GM23338 (cell line): ENCODE results near the gene LAMC3. TPM values are rescaled to one million over a fixed set of nuclear protein-coding genes. Genes with fewer than 3 reads are reported as not detected.

Experiments
- ATAC-seq: fragments of 200-7000 bp; cut with Tn5 transposase; 3 replicates; pipeline ENCODE4 v1.9.1; 2020
- DNase-seq: peaks from one replicate; pipeline ENCODE4 v3.0.0-alpha.2; 2015; ENCODE audit warnings: low spot score
- H2AFZ ChIP-seq: fragments of 200-600 bp; sonication (generic); 2 replicates; pipeline ENCODE4 v1.8.0; 2016; ENCODE audit warnings: antibody characterized with exemption, mild to moderate bottlenecking, moderate library complexity
- H3F3A ChIP-seq: fragments of 200-600 bp; sonication (generic); replicated peaks from 2 replicates; pipeline ENCODE4 v1.8.0; 2017; ENCODE audit warnings: antibody characterized with exemption, mixed run types, low read depth
- H3K27ac ChIP-seq: fragments of 200-600 bp; sonication (generic); 2 replicates; pipeline ENCODE4 v1.6.1; 2016; ENCODE audit warnings: low read depth
- H3K27me3 ChIP-seq: fragments of 200-600 bp; sonication (generic); 2 replicates; pipeline ENCODE4 v1.8.0; 2016; ENCODE audit warnings: mild to moderate bottlenecking, mixed run types, moderate library complexity; ENCODE audit not compliant: insufficient read depth
- H3K36me3 ChIP-seq: fragments of 200-600 bp; sonication (generic); 2 replicates; pipeline ENCODE4 v1.8.0; 2016; ENCODE audit warnings: mild to moderate bottlenecking; ENCODE audit not compliant: insufficient read depth
- H3K4me1 ChIP-seq: fragments of 200-600 bp; sonication (generic); 2 replicates; pipeline ENCODE4 v1.8.0; 2016; ENCODE audit warnings: mild to moderate bottlenecking, moderate library complexity; ENCODE audit not compliant: insufficient read depth
- H3K4me2 ChIP-seq: fragments of 200-600 bp; sonication (generic); 2 replicates; pipeline ENCODE4 v1.7.1; 2017; ENCODE audit warnings: mixed run types
- H3K4me3 ChIP-seq: fragments of 200-600 bp; sonication (generic); 2 replicates; pipeline ENCODE4 v1.6.1; 2016; ENCODE audit warnings: mixed run types
- H3K79me2 ChIP-seq: fragments of 200-600 bp; sonication (generic); replicated peaks from 2 replicates; pipeline ENCODE4 v1.8.0; 2017; ENCODE audit warnings: mild to moderate bottlenecking; ENCODE audit not compliant: insufficient read depth
- H3K9me2 ChIP-seq: fragments of 200-600 bp; sonication (generic); 2 replicates; pipeline ENCODE4 v1.8.0; 2017; ENCODE audit not compliant: insufficient read depth
- H4K20me1 ChIP-seq: fragments of 200-600 bp; sonication (generic); replicated peaks from 2 replicates; pipeline ENCODE4 v1.8.0; 2017; ENCODE audit warnings: mild to moderate bottlenecking; ENCODE audit not compliant: insufficient read depth
- H3K27ac Mint-ChIP-seq: 2 replicates; pipeline ENCODE4 v1.8.0; 2020; ENCODE audit warnings: inconsistent platforms, mild to moderate bottlenecking, moderate library complexity, mixed read lengths
- H3K27me3 Mint-ChIP-seq: 3 replicates; pipeline ENCODE4 v1.8.0; 2022; ENCODE audit warnings: low read depth, mild to moderate bottlenecking, moderate library complexity, mixed read lengths, inconsistent platforms; ENCODE audit not compliant: insufficient read depth, poor library complexity
- H3K36me3 Mint-ChIP-seq: 3 replicates; pipeline ENCODE4 v1.8.0; 2021; ENCODE audit warnings: low read depth, mild to moderate bottlenecking, inconsistent platforms, moderate library complexity, mixed read lengths
- H3K4me1 Mint-ChIP-seq: 3 replicates; pipeline ENCODE4 v1.8.0; 2020; ENCODE audit warnings: mild to moderate bottlenecking, inconsistent platforms, mixed read lengths
- H3K4me3 Mint-ChIP-seq: 3 replicates; pipeline ENCODE4 v1.8.0; 2021; ENCODE audit warnings: moderate library complexity, mild to moderate bottlenecking, inconsistent platforms, mixed read lengths
- H3K9me3 Mint-ChIP-seq: 3 replicates; pipeline ENCODE4 v1.8.0; 2020; ENCODE audit warnings: moderate library complexity, mild to moderate bottlenecking, inconsistent platforms, mixed read lengths
- ETS1 ChIP-seq: IDR thresholded peaks from 2 replicates; pipeline ENCODE4 v1.6.1; 2016; ENCODE audit warnings: antibody characterized with exemption
- EZH2 ChIP-seq: fragments of 200-600 bp; sonication (generic); IDR thresholded peaks from one replicate; pipeline ENCODE4 v1.8.0; 2017; ENCODE audit warnings: antibody characterized with exemption, mild to moderate bottlenecking, low read depth; ENCODE audit not compliant: unreplicated experiment
- EZH2phosphoT487 ChIP-seq: fragments of 200-600 bp; sonication (generic); IDR thresholded peaks from one replicate; pipeline ENCODE4 v1.8.1; 2018; ENCODE audit warnings: antibody characterized with exemption; ENCODE audit not compliant: unreplicated experiment
- JUNB ChIP-seq: IDR thresholded peaks from one replicate; pipeline ENCODE4 v1.6.1; 2016; ENCODE audit warnings: antibody characterized with exemption; ENCODE audit not compliant: unreplicated experiment
- POLR2AphosphoS5 ChIP-seq: IDR thresholded peaks from 2 replicates; pipeline ENCODE4 v1.6.1; 2016; ENCODE audit warnings: antibody characterized with exemption, low read depth
- STAT1 ChIP-seq: IDR thresholded peaks from one replicate; pipeline ENCODE4 v1.6.1; 2016; ENCODE audit warnings: antibody characterized with exemption; ENCODE audit not compliant: unreplicated experiment
- ZNF114 ChIP-seq: fragments of 250-450 bp; sonication (Bioruptor Pico); IDR thresholded peaks from 2 replicates; pipeline ENCODE4 v1.5.0; 2020; ENCODE audit warnings: mild to moderate bottlenecking, moderate library complexity
- polyA plus RNA-seq: library from polyadenylated mRNA; unstranded; fragments of >200 nt; fragmentation: Nextera tagmentation; extraction: Ambion mirVana; gene quantifications from 2 replicates; pipeline ENCODE4 v1.2.1, GENCODE V29; 2016
- total RNA-seq: library from RNA; depleted of rRNA; stranded (reverse); fragments of >200 nt; shearing (Covaris generic); gene quantifications from 2 replicates; pipeline ENCODE4 v1.2.3, GENCODE V29; 2014
- TF ChIP-seq, protein P1 (sequence below), 2 experiments: fragments of 200-600 bp in 1 of 2; sonication (generic) in 1 of 2; conservative IDR thresholded peaks; 2 replicates each; pipeline versions ENCODE4 v1.5.1 to v1.6.1; 2016 to 2017; ENCODE audit warnings: antibody characterized with exemption in 2 of 2, low read depth in 2 of 2, mild to moderate bottlenecking in 2 of 2, moderate library complexity in 1 of 2
- TF ChIP-seq, protein P2 (sequence below): fragments of 250-450 bp; sonication (Bioruptor Pico); IDR thresholded peaks from 2 replicates; pipeline ENCODE4 v1.5.0; 2020; ENCODE audit warnings: mild to moderate bottlenecking, moderate library complexity

LAMC3 gene
- total and polyA plus RNA-seq, 2 experiments from 2014 or later = 9.0 to 27.4 TPM

- Histone ChIP-seq H3K4me1 (no peaks in the 10 kb centered on the region; the same call in 1 of the 2 replicates), H3F3A (no peaks in the 10 kb centered on the region), H3K27ac (no peak overlapping the region), H3K4me2 (no peak overlapping the region), H4K20me1 (no peaks in the 10 kb centered on the region), H3K79me2 (no peaks in the 10 kb centered on the region), H3K27me3 (no peaks in the 10 kb centered on the region), H3K36me3 (no peaks in the 10 kb centered on the region), H2AFZ (no peak overlapping the region), H3K9me2 (no peaks in the 10 kb centered on the region), H3K4me3 (no peak overlapping the region)
- DNase-seq = no peak
- H3K4me3 Mint-ChIP-seq = no peak overlapping the region
- H3K9me3 Mint-ChIP-seq = peaks cover 3% of the 10 kb centered on the region; the same call in 1 of the 3 replicates
- no peak overlapping the region for H3K27ac Mint-ChIP-seq
- no peak for ATAC-seq
- H3K27me3 Mint-ChIP-seq = peaks cover 12% of the 10 kb centered on the region
- peaks cover 7% of the 10 kb centered on the region for H3K4me1 Mint-ChIP-seq
- H3K36me3 Mint-ChIP-seq = no peaks in the 10 kb centered on the region; the same call in 2 of the 3 replicates
- TF ChIP-seq ETS1 = no peak
- no peak for TF ChIP-seq JUNB
- TF ChIP-seq ZNF114 (CRISPR knock-in tag) = no peak
- TF ChIP-seq, protein P1, sequence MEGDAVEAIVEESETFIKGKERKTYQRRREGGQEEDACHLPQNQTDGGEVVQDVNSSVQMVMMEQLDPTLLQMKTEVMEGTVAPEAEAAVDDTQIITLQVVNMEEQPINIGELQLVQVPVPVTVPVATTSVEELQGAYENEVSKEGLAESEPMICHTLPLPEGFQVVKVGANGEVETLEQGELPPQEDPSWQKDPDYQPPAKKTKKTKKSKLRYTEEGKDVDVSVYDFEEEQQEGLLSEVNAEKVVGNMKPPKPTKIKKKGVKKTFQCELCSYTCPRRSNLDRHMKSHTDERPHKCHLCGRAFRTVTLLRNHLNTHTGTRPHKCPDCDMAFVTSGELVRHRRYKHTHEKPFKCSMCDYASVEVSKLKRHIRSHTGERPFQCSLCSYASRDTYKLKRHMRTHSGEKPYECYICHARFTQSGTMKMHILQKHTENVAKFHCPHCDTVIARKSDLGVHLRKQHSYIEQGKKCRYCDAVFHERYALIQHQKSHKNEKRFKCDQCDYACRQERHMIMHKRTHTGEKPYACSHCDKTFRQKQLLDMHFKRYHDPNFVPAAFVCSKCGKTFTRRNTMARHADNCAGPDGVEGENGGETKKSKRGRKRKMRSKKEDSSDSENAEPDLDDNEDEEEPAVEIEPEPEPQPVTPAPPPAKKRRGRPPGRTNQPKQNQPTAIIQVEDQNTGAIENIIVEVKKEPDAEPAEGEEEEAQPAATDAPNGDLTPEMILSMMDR (conservative IDR thresholded peaks at IDR 0.05; ENCODE audit: low read depth in 2 of 2) = no peak
- no peak for TF ChIP-seq POLR2AphosphoS5
- no peak for TF ChIP-seq EZH2phosphoT487
- no peak for TF ChIP-seq EZH2
- TF ChIP-seq STAT1 = no peak
These were observed 19.4 kb downstream of the LAMC3 start for GRCh38 chr9:131028221-131028884.

DNA sequence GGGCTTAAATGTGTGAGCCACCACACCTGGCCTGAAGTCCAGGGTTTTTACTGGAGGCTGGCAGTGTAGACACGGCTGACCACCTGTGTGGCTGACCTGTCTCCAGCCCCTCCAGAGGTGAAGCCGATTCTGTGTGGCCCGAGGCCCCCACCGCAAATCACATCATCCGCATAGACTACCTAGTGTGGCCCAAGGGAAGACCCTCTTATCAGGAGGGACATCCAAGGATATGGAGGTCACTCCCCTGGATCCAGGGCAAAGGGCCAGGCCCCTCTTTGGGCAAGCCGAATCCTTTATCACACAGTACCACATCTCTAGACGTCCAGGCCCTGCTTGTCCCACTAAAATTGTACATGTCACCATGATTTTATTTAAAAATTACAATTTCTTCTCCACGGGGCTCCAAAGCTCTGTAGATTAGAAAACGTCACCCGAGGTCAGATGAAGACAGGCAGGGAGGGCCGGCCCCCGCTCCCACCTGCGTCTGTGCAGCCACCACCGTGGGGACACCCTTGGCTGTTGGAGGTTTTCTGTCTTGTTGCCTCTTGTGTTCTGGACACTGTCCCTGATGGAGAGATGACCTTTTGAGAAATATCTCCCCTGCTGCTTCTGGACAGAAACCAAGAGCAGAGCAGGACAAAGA is 20.1 kb downstream of the LAMC3 start:
- no peaks in the 10 kb centered on the region for H3F3A ChIP-seq
- H3K27ac ChIP-seq = no peak overlapping the region
- H4K20me1 ChIP-seq = no peaks in the 10 kb centered on the region
- DNase-seq = no peak
- H3K4me1 ChIP-seq = no peaks in the 10 kb centered on the region; the same call in 1 of the 2 replicates
- no peak overlapping the region for H3K4me3 Mint-ChIP-seq
- H3K9me3 Mint-ChIP-seq = peaks cover 3% of the 10 kb centered on the region; the same call in 1 of the 3 replicates
- ATAC-seq = no peak
- no peaks in the 10 kb centered on the region for H3K36me3 ChIP-seq
- peaks cover 7% of the 10 kb centered on the region for H3K4me1 Mint-ChIP-seq
- H3K79me2 ChIP-seq = no peaks in the 10 kb centered on the region
- no peak overlapping the region for H3K27ac Mint-ChIP-seq
- no peaks in the 10 kb centered on the region for H3K27me3 ChIP-seq
- H3K9me2 ChIP-seq = no peaks in the 10 kb centered on the region
- no peak overlapping the region for H2AFZ ChIP-seq
- H3K4me3 ChIP-seq = no peak overlapping the region
- no peak overlapping the region for H3K4me2 ChIP-seq
- peaks cover 12% of the 10 kb centered on the region for H3K27me3 Mint-ChIP-seq
- H3K36me3 Mint-ChIP-seq = no peaks in the 10 kb centered on the region; the same call in 2 of the 3 replicates
- TF ChIP-seq, protein P2, sequence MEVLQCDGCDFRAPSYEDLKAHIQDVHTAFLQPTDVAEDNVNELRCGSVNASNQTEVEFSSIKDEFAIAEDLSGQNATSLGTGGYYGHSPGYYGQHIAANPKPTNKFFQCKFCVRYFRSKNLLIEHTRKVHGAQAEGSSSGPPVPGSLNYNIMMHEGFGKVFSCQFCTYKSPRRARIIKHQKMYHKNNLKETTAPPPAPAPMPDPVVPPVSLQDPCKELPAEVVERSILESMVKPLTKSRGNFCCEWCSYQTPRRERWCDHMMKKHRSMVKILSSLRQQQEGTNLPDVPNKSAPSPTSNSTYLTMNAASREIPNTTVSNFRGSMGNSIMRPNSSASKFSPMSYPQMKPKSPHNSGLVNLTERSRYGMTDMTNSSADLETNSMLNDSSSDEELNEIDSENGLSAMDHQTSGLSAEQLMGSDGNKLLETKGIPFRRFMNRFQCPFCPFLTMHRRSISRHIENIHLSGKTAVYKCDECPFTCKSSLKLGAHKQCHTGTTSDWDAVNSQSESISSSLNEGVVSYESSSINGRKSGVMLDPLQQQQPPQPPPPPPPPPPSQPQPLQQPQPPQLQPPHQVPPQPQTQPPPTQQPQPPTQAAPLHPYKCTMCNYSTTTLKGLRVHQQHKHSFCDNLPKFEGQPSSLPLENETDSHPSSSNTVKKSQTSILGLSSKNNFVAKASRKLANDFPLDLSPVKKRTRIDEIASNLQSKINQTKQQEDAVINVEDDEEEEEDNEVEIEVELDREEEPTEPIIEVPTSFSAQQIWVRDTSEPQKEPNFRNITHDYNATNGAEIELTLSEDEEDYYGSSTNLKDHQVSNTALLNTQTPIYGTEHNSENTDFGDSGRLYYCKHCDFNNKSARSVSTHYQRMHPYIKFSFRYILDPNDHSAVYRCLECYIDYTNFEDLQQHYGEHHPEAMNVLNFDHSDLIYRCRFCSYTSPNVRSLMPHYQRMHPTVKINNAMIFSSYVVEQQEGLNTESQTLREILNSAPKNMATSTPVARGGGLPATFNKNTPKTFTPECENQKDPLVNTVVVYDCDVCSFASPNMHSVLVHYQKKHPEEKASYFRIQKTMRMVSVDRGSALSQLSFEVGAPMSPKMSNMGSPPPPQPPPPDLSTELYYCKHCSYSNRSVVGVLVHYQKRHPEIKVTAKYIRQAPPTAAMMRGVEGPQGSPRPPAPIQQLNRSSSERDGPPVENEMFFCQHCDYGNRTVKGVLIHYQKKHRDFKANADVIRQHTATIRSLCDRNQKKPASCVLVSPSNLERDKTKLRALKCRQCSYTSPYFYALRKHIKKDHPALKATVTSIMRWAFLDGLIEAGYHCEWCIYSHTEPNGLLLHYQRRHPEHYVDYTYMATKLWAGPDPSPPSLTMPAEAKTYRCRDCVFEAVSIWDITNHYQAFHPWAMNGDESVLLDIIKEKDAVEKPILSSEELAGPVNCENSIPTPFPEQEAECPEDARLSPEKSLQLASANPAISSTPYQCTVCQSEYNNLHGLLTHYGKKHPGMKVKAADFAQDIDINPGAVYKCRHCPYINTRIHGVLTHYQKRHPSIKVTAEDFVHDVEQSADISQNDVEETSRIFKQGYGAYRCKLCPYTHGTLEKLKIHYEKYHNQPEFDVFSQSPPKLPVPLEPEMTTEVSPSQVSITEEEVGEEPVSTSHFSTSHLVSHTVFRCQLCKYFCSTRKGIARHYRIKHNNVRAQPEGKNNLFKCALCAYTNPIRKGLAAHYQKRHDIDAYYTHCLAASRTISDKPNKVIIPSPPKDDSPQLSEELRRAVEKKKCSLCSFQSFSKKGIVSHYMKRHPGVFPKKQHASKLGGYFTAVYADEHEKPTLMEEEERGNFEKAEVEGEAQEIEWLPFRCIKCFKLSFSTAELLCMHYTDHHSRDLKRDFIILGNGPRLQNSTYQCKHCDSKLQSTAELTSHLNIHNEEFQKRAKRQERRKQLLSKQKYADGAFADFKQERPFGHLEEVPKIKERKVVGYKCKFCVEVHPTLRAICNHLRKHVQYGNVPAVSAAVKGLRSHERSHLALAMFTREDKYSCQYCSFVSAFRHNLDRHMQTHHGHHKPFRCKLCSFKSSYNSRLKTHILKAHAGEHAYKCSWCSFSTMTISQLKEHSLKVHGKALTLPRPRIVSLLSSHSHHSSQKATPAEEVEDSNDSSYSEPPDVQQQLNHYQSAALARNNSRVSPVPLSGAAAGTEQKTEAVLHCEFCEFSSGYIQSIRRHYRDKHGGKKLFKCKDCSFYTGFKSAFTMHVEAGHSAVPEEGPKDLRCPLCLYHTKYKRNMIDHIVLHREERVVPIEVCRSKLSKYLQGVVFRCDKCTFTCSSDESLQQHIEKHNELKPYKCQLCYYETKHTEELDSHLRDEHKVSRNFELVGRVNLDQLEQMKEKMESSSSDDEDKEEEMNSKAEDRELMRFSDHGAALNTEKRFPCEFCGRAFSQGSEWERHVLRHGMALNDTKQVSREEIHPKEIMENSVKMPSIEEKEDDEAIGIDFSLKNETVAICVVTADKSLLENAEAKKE = no peak
- no peak for TF ChIP-seq STAT1
- no peak for TF ChIP-seq ETS1
- TF ChIP-seq EZH2 = no peak
